ENCODE results near the gene IQGAP3. TPM values are rescaled to one million over a fixed set of nuclear protein-coding genes. Genes with fewer than 3 reads are reported as not detected.

Gene IQGAP3
- total RNA-seq, 1 donor from 2014 or later, result 9.8 TPM

GRCh38 chr1:156496211-156496761, 76.1 kb downstream of the IQGAP3 start:
- peak; percentile 47 for DNase-seq (ENCODE audit: low spot score)
- peak overlapping the region; percentile 89 for H3K4me3 Mint-ChIP-seq (ENCODE audit: unreplicated experiment)
- no peak for TF ChIP-seq CTCF (IDR thresholded peaks at IDR 0.05)
- peaks cover 77% of the 10 kb centered on the region for H3K4me1 Mint-ChIP-seq (ENCODE audit: low read depth)
- peak overlapping the region; percentile 79 for H3K27ac Mint-ChIP-seq (ENCODE audit: unreplicated experiment)
- no peaks in the 10 kb centered on the region for H3K27me3 Mint-ChIP-seq (ENCODE audit: low read depth)
- peaks cover 1% of the 10 kb centered on the region for H3K36me3 Mint-ChIP-seq (ENCODE audit: low read depth)
- no peaks in the 10 kb centered on the region for H3K9me3 Mint-ChIP-seq (ENCODE audit: low read depth)

- TF ChIP-seq CTCF (IDR thresholded peaks at IDR 0.05), result no peak
- peak; percentile 41 for DNase-seq (ENCODE audit: low spot score)
- H3K27me3 Mint-ChIP-seq (ENCODE audit: low read depth), result no peaks in the 10 kb centered on the region
- H3K4me3 Mint-ChIP-seq (ENCODE audit: unreplicated experiment), result peak overlapping the region; percentile 89
- H3K4me1 Mint-ChIP-seq (ENCODE audit: low read depth), result peaks cover 84% of the 10 kb centered on the region
- H3K27ac Mint-ChIP-seq (ENCODE audit: unreplicated experiment), result peak overlapping the region; percentile 79
- no peaks in the 10 kb centered on the region for H3K9me3 Mint-ChIP-seq (ENCODE audit: low read depth)
- peaks cover 1% of the 10 kb centered on the region for H3K36me3 Mint-ChIP-seq (ENCODE audit: low read depth)
Measured at GRCh38 chr1:156495401-156496140, 76.8 kb downstream of the IQGAP3 start.

GRCh38 chr1:156494309-156494895, 78.0 kb downstream of the IQGAP3 start:
- no peak for TF ChIP-seq CTCF (IDR thresholded peaks at IDR 0.05)
- Mint-ChIP-seq H3K27me3 (ENCODE audit: low read depth) (no peaks in the 10 kb centered on the region), H3K4me3 (ENCODE audit: unreplicated experiment) (no peak overlapping the region), H3K9me3 (ENCODE audit: low read depth) (no peaks in the 10 kb centered on the region), H3K36me3 (ENCODE audit: low read depth) (peaks cover 1% of the 10 kb centered on the region), H3K27ac (ENCODE audit: unreplicated experiment) (no peak overlapping the region), H3K4me1 (ENCODE audit: low read depth) (peaks cover 95% of the 10 kb centered on the region)
- peak; percentile 77 for DNase-seq (ENCODE audit: low spot score)

GRCh38 chr1:156493742-156494141, 78.6 kb downstream of the IQGAP3 start:
- H3K4me1 Mint-ChIP-seq (ENCODE audit: low read depth), result peaks cover 98% of the 10 kb centered on the region
- H3K27ac Mint-ChIP-seq (ENCODE audit: unreplicated experiment), result no peak overlapping the region
- H3K4me3 Mint-ChIP-seq (ENCODE audit: unreplicated experiment), result no peak overlapping the region
- H3K27me3 Mint-ChIP-seq (ENCODE audit: low read depth), result no peaks in the 10 kb centered on the region
- H3K9me3 Mint-ChIP-seq (ENCODE audit: low read depth), result no peaks in the 10 kb centered on the region
- peaks cover 1% of the 10 kb centered on the region for H3K36me3 Mint-ChIP-seq (ENCODE audit: low read depth)
- no peak for DNase-seq (ENCODE audit: low spot score)
- no peak for TF ChIP-seq CTCF (IDR thresholded peaks at IDR 0.05)

GRCh38 chr1:156493154-156493631, 79.2 kb downstream of the IQGAP3 start:
- H3K4me3 Mint-ChIP-seq (ENCODE audit: unreplicated experiment), result no peak overlapping the region
- peaks cover 98% of the 10 kb centered on the region for H3K4me1 Mint-ChIP-seq (ENCODE audit: low read depth)
- no peaks in the 10 kb centered on the region for H3K27me3 Mint-ChIP-seq (ENCODE audit: low read depth)
- TF ChIP-seq CTCF (IDR thresholded peaks at IDR 0.05), result no peak
- H3K27ac Mint-ChIP-seq (ENCODE audit: unreplicated experiment), result peak overlapping the region; percentile 77
- no peak for DNase-seq (ENCODE audit: low spot score)
- H3K9me3 Mint-ChIP-seq (ENCODE audit: low read depth), result no peaks in the 10 kb centered on the region
- H3K36me3 Mint-ChIP-seq (ENCODE audit: low read depth), result peaks cover 1% of the 10 kb centered on the region
